Measurements from ENCODE around the gene LZTR1. TPM values are rescaled to one million over a fixed set of nuclear protein-coding genes. Genes with fewer than 3 reads are reported as not detected.

Gene LZTR1
- total and polyA plus RNA-seq, 2 experiments from 2014 or later, result 41.3 to 50.4 TPM

GRCh38 chr22:20946991-20947390 is 35.1 kb upstream of the LZTR1 start:
- 100% methylated on average over 1 of the region's 1 CpG for WGBS (ENCODE audit: low lambda C conversion rate, missing lambda C conversion rate)
- no peaks in the 10 kb centered on the region for H3K9me3 ChIP-seq (ENCODE audit: low read depth)
- no peak overlapping the region for H3K4me2 ChIP-seq
- H3K9me2 ChIP-seq (replicated peaks; ENCODE audit: insufficient read depth), result no peaks in the 10 kb centered on the region
- H3K36me3 ChIP-seq (replicated peaks; ENCODE audit: insufficient read depth, low read depth), result no peaks in the 10 kb centered on the region
- H3K27ac ChIP-seq, result no peak overlapping the region
- H3K79me2 ChIP-seq, result peaks cover 84% of the 10 kb centered on the region
- H3K4me3 ChIP-seq, result no peak overlapping the region
- peaks cover 12% of the 10 kb centered on the region for H3K4me1 ChIP-seq (ENCODE audit: insufficient read depth)
- TF ChIP-seq CTCF (IDR thresholded peaks at IDR 0.05; ENCODE audit: poor library complexity), result no peak
- no peak for TF ChIP-seq EZH2 (IDR thresholded peaks at IDR 0.05; ENCODE audit: borderline replicate concordance)
- TF ChIP-seq EZH2phosphoT487 (IDR thresholded peaks at IDR 0.05; ENCODE audit: low read depth, severe bottlenecking, unreplicated experiment), result no peak
- H2AFZ ChIP-seq, result no peak overlapping the region
- peaks cover 81% of the 10 kb centered on the region for H4K20me1 ChIP-seq (ENCODE audit: insufficient read depth, poor library complexity, severe bottlenecking)
- no peak for DNase-seq (ENCODE audit: low spot score)
- H3K27me3 ChIP-seq, result no peaks in the 10 kb centered on the region

DNA sequence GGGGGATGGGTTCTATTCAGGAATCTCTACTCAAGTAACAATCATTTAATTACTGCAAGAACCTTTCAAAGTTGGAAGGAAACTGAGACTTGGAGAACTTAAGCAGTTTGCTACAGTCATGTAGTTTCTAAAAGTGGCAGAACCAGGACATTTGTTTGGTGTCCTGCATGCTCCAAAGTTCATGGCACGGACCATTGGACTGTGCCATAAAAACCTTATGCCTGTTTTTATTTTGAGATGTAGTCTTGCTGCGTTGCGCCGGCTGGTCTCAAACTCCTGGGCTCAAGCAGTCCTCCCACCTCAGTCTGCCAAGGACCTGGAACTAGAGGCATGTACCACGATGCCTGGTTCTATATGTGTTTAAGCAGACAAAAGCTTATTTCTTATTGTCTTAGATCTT is 33.6 kb upstream of the LZTR1 start:
- peak overlapping the region; percentile 55 for H3K4me2 ChIP-seq
- DNase-seq (ENCODE audit: low spot score), result no peak
- TF ChIP-seq EZH2phosphoT487 (IDR thresholded peaks at IDR 0.05; ENCODE audit: low read depth, severe bottlenecking, unreplicated experiment) (no peak), EZH2 (IDR thresholded peaks at IDR 0.05; ENCODE audit: borderline replicate concordance) (no peak), CTCF (IDR thresholded peaks at IDR 0.05; ENCODE audit: poor library complexity) (no peak)
- peaks cover 25% of the 10 kb centered on the region for H3K4me1 ChIP-seq (ENCODE audit: insufficient read depth)
- H3K9me3 ChIP-seq (ENCODE audit: low read depth), result no peaks in the 10 kb centered on the region
- no peak overlapping the region for H2AFZ ChIP-seq
- H3K36me3 ChIP-seq (replicated peaks; ENCODE audit: insufficient read depth, low read depth), result no peaks in the 10 kb centered on the region
- H3K4me3 ChIP-seq, result no peak overlapping the region
- peaks cover 67% of the 10 kb centered on the region for H4K20me1 ChIP-seq (ENCODE audit: insufficient read depth, poor library complexity, severe bottlenecking)
- 76% methylated on average over 5 of the region's 5 CpGs for WGBS (ENCODE audit: low lambda C conversion rate, missing lambda C conversion rate)
- H3K27ac ChIP-seq, result peak overlapping the region; percentile 38
- no peaks in the 10 kb centered on the region for H3K27me3 ChIP-seq
- no peaks in the 10 kb centered on the region for H3K9me2 ChIP-seq (replicated peaks; ENCODE audit: insufficient read depth)
- H3K79me2 ChIP-seq, result peaks cover 77% of the 10 kb centered on the region

- DNase-seq (ENCODE audit: low spot score), result no peak
- no peaks in the 10 kb centered on the region for H3K27me3 ChIP-seq
- H3K79me2 ChIP-seq, result peaks cover 75% of the 10 kb centered on the region
- H3K9me2 ChIP-seq (replicated peaks; ENCODE audit: insufficient read depth), result no peaks in the 10 kb centered on the region
- peaks cover 61% of the 10 kb centered on the region for H4K20me1 ChIP-seq (ENCODE audit: insufficient read depth, poor library complexity, severe bottlenecking)
- H3K4me2 ChIP-seq, result peak overlapping the region; percentile 55
- H2AFZ ChIP-seq, result no peak overlapping the region
- no peaks in the 10 kb centered on the region for H3K36me3 ChIP-seq (replicated peaks; ENCODE audit: insufficient read depth, low read depth)
- H3K27ac ChIP-seq, result peak overlapping the region; percentile 38
- H3K9me3 ChIP-seq (ENCODE audit: low read depth), result no peaks in the 10 kb centered on the region
- peaks cover 30% of the 10 kb centered on the region for H3K4me1 ChIP-seq (ENCODE audit: insufficient read depth)
- no peak overlapping the region for H3K4me3 ChIP-seq
- no peak for TF ChIP-seq CTCF (IDR thresholded peaks at IDR 0.05; ENCODE audit: poor library complexity)
- WGBS (ENCODE audit: low lambda C conversion rate, missing lambda C conversion rate), result 93% methylated on average over 5 of the region's 5 CpGs
Measured at GRCh38 chr22:20948989-20949388, 33.1 kb upstream of the LZTR1 start.

DNA sequence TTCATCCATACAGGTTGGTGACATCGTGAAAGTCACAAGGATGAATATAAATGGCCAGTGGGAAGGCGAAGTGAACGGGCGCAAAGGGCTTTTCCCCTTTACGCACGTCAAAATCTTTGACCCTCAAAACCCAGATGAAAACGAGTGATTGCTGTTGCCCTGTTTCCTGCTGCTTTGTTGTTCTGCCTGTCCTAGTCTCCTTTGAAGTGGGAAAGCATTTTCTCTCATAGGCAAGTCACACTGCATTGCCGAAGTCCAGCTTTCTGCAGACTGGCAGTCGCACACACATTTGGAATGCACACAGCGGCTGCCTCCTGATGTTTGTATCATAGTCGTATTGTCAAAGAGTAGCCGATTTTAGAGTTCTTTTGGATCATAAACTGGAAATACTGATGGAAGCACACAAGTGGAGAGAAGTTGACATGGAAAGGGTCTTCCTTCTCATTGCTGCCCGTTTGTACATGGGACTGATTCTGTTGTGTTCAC is 32.4 kb upstream of the LZTR1 start:
- H3K27me3 ChIP-seq, result no peaks in the 10 kb centered on the region
- H2AFZ ChIP-seq, result no peak overlapping the region
- TF ChIP-seq EZH2phosphoT487 (IDR thresholded peaks at IDR 0.05; ENCODE audit: low read depth, severe bottlenecking, unreplicated experiment) (no peak), CTCF (IDR thresholded peaks at IDR 0.05; ENCODE audit: poor library complexity) (no peak), EZH2 (IDR thresholded peaks at IDR 0.05; ENCODE audit: borderline replicate concordance) (no peak)
- no peak overlapping the region for H3K4me2 ChIP-seq
- H3K4me3 ChIP-seq, result no peak overlapping the region
- H3K36me3 ChIP-seq (replicated peaks; ENCODE audit: insufficient read depth, low read depth), result no peaks in the 10 kb centered on the region
- H4K20me1 ChIP-seq (ENCODE audit: insufficient read depth, poor library complexity, severe bottlenecking), result peaks cover 54% of the 10 kb centered on the region
- H3K4me1 ChIP-seq (ENCODE audit: insufficient read depth), result peaks cover 35% of the 10 kb centered on the region
- H3K79me2 ChIP-seq, result peaks cover 72% of the 10 kb centered on the region
- DNase-seq (ENCODE audit: low spot score), result no peak
- no peaks in the 10 kb centered on the region for H3K9me2 ChIP-seq (replicated peaks; ENCODE audit: insufficient read depth)
- 82% methylated on average over 13 of the region's 13 CpGs for WGBS (ENCODE audit: low lambda C conversion rate, missing lambda C conversion rate)
- H3K9me3 ChIP-seq (ENCODE audit: low read depth), result no peaks in the 10 kb centered on the region
- peak overlapping the region; percentile 76 for H3K27ac ChIP-seq

All from hepatocyte (in vitro differentiated cells).